PC-9 (cell line): ENCODE results near the gene ZNF362.

Source experiments
- EZH2 ChIP-seq: fragments of 200-600 bp; sonication (generic); IDR thresholded peaks from 2 replicates; pipeline ENCODE4 v1.8.0; 2017; ENCODE audit warnings: antibody characterized with exemption, low read depth
- TF ChIP-seq, protein P1 (sequence below): fragments of 200-600 bp; sonication (generic); conservative IDR thresholded peaks from 2 replicates; pipeline ENCODE4 v1.6.1; 2017; ENCODE audit warnings: mixed run types, antibody characterized with exemption, mild to moderate bottlenecking, moderate library complexity

DNA sequence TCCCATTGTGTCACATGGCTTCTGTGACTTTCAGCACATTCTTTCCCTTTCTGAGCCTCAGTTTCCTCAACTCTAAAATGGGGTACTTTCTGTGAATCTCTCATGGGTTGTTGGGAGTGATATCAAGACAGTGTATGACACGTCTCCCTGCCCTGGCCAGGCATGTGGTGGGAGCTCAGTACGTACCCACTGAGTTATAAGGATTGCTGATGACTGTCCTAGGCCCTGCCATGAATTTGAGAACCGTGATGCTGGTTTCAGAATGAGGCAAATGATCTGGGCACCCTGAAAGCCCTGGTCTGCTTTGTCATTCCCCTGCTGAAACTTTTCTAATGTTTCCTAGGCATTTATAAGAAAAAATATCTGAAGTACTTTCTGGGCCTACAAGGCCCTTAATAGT, 3.6 kb downstream of the ZNF362 start:
- TF ChIP-seq, protein P1, sequence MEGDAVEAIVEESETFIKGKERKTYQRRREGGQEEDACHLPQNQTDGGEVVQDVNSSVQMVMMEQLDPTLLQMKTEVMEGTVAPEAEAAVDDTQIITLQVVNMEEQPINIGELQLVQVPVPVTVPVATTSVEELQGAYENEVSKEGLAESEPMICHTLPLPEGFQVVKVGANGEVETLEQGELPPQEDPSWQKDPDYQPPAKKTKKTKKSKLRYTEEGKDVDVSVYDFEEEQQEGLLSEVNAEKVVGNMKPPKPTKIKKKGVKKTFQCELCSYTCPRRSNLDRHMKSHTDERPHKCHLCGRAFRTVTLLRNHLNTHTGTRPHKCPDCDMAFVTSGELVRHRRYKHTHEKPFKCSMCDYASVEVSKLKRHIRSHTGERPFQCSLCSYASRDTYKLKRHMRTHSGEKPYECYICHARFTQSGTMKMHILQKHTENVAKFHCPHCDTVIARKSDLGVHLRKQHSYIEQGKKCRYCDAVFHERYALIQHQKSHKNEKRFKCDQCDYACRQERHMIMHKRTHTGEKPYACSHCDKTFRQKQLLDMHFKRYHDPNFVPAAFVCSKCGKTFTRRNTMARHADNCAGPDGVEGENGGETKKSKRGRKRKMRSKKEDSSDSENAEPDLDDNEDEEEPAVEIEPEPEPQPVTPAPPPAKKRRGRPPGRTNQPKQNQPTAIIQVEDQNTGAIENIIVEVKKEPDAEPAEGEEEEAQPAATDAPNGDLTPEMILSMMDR = no peak
- TF ChIP-seq EZH2 = no peak
